ENCODE data around the gene LTC4S. TPM values are rescaled to one million over a fixed set of nuclear protein-coding genes. Genes with fewer than 3 reads are reported as not detected.
"Not testable (repeated sequence)": the region's sequence is repeated elsewhere in the genome, so short reads cannot be mapped to it uniquely, and the experiment has no call there.

LTC4S gene
- total RNA-seq, 1 donor from 2014 or later = 0.85 TPM

DNA sequence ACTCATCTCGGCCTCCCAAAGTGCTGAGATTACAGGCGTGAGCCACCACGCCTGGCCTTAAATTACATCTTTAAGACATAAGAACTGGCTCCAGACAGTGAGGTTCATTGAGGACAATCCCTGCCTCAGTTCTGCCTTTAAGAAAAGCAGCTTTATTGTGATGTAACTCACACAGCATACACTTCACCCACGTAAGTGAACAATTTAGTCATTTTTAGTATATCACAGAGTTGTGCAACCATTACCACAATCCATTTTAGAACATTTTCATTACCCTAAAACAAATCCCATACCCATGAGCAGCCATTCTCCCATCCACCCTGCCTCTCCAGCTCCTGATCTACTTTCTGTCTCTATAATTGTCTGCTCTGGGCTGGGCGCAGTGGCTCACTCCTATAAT lies 24.0 kb upstream of the LTC4S start:
- no peak for DNase-seq

DNA sequence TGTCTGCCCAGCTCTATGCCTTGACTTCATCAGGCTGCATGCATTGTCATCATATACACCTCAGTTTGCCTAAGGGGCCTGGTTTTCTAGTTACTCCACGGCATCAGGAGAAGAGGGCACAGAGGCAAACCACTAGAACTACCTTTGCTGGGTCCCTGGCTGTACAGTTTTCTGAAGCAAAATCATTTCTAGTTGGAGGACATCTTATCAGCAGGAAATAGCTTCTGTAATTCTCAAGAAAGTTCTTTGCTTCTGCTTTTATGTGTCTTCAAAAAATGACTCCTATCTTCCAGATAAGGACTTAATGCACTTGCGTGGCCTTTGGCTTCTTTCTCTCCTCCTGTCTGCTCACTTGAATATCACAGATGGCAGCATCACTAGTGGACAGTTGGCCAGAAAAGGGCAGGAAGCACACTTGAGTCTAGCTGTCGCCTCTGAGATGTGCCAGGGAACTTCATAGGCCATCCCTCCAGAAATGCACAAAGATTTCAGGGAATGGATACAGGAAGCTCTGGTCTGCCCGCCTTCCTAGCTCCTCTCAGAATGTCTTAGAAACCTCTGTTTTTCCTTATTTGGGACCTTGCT lies 22.4 kb upstream of the LTC4S start:
- DNase-seq = no peak

DNA sequence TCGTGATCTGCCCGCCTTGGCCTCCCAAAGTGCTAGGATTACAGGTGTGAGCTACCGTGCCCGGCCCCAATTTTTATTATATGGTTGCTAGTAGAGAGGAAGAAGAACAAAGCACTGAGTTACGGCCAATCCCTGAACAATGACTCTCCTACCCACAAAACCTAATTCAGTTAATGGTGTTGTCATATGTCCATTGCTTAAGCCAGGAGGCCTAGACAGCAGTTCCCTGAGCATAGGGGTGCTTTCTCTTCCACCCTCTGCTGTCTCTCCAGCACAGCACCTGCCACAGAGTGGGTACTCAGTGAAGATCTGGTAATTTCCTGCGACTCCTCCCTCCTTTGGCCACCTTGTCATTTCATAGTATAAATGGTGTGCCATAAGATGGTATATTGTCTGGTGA lies 21.4 kb upstream of the LTC4S start:
- DNase-seq = no peak

DNA sequence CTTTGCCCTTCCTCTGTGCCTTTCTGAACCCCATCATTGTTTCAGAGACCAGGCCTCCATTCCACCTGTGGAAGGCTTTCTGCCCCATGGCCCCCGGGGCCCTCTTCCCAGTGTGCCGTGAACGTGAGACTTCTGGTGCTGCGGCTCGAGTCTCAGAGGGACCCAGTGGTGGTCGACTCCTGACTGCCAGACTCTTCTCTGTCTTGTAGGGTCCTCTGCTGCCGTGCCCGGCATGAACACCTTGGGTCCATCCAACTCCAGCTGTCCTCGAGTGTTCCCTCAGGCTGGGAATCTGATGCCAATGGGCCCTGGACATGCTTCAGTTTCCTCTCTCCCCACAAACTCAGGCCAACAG lies 20.1 kb upstream of the LTC4S start:
- no peak for DNase-seq

DNA sequence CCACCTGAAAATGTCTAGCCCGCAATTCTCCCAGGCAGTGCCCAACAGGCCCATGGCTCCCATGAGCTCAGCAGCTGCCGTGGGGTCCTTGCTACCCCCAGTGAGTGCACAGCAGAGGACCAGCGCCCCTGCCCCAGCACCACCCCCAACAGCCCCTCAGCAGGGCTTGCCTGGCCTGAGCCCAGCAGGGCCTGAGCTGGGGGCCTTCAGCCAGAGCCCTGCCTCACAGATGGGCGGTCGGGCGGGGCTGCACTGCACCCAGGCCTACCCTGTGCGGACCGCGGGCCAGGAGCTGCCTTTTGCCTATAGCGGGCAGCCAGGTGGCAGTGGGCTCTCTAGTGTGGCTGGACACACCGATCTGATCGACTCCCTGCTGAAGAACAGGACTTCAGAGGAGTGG lies 19.3 kb upstream of the LTC4S start:
- DNase-seq = no peak

DNA sequence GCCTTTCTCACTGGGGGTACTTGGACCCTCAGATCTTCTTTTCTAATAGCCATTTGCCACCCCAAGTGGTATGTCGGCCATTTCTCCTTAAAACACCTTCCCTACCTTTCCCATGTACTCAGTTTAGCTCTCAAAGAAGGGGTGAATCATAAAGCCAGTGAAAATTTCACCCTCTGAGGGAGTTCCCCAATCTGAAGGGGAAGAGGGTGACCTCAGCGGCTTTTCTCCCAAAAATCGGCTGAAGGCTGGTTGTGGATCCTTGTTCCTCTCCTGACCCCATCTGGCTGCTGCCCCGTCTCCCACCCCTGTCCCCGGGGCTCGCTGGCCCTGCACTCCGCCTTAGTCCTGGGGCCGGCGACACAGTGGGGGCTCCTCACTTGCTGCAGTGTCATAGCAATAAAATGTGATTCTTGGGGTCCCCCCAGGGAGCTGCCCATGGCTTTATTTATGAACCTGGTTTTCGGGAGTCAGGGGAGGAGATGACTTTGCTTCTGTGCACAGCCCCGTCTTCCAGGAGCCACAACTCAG lies 17.3 kb upstream of the LTC4S start:
- DNase-seq = no peak

DNA sequence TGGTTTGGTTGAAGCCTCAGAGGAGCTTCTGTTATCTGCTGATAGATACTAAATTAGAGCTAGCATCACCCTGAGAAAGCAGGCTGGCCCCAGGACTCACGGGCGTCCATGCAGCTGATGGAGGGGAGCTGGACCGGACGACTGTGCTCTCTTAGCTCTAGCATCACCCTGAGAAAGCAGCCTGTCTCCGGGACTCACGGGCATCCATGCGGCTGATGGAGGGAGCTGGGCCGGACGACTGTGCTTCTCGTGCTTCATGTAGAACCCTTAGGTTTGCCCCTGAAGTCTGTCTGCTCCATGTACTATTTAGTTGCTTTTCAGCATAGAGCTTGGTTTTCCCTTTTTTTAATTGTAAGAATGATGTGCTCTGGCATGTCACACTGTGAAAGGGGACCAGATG lies 16.3 kb upstream of the LTC4S start:
- no peak for DNase-seq

DNA sequence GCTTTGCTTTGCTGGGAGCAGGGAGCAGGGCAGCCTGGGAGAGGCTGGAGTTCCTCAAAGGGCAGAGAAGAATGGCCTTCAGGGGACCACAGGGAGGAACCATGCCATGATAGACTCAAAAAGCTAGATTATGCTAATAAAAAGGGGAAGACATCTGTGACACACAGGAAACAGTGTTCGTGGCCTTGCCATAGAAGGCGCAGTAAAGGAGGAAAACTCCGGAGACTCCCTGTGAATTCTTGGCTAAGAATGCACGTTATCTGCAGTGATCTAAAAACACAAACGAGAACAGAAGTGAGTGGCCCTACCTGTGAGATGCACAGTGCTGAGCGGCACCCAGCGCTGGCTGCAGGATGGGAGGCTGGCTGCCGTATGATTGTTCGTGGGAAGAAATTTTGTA lies 15.9 kb upstream of the LTC4S start:
- DNase-seq = peak; percentile 40

DNA sequence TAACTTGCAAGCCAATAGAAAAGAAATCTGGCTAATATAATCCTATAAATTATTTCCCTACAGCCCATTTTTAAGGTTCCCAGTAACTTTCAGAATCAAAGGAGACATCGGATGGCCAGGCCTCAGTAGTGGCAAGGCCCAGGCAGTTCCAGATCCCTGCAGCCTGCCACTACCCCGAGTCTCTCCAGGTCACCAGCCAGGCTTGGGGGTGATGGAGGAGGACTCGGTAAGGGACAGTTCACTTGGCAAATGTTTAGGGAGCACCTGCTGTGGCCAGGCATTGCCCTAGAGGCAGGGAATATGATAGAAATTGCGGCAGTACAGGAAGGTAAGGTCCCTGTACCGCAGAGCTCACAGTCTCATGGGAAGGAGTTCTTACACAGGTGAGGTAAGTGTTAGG lies 15.2 kb upstream of the LTC4S start:
- DNase-seq = no peak

DNA sequence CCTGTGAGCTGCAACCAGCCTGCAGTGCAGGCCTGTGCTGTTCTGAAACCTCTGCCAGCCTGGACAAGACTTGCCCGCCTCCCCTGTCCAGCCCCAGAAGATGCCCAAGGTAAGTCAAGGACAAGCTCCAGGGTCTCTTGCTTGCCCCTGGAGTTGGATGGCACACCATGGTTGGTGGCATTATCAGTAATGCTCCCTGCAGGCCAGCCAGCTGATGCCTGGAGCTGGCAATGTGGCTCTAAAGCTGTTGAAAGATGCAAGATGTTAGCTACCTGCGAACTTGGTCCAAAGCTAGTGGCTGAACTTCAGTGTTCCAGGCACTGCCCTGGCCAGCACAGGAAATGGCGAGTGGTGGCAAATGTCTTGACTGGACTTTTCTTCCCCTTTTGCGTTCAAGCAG lies 14.0 kb upstream of the LTC4S start:
- DNase-seq = no peak

DNA sequence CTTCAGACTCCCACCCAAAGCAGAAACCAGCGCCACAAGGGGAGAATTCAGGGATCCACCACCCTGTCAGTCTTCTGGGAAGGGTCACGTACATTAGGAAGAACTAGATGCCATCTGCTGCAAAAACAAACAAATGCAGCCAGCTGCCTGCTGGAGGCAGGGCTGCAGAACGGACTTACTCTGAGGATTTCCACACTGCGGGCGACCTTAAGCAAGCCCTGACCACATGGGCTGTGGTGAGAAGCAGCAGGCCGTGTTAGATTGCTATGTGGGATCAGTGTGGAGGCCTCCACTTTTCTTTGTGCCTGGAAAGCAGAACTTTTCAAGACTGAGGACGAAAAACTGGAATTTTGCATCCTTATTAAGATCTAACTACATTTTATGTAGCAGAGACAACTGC lies 13.4 kb upstream of the LTC4S start:
- no peak for DNase-seq

DNA sequence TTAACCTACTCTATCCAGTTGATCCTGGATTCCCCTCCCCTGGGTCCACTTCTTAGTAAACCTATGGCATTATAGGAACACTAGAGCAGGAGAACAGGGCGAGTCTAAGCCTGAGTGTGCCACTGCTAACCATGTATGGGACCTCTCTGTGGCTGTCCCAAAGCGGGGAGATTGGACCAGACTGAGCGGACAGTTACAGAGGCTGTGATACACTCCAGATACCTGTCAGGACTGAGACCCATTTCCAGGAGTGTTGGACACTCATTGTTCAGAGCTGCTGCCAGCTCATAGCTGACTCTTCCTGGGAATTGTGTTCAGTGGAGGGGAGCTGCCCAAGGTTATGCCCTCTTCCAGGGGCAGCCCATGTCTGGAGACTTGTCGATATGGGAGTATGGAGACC lies 11.9 kb upstream of the LTC4S start:
- no peak for DNase-seq

DNA sequence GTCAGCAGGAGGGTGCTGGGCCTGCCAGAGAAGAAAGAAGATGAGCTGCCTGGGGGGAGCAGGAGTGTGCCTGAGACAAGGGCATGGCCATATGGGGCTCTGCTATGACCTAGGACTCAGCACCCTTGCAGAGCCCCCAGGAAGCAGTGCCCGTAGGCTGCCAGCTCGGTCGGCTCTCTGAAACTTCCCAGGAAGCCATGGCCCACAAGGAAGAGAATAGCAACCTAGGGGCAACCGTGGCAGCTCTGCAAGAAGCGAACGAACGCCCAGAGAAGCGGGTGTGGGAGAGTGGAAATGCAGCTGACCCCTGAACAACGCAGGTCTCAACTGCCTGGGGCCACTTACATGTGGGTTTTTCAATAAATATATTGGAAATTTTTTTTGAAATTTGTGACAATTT lies 10.7 kb upstream of the LTC4S start:
- no peak for DNase-seq

DNA sequence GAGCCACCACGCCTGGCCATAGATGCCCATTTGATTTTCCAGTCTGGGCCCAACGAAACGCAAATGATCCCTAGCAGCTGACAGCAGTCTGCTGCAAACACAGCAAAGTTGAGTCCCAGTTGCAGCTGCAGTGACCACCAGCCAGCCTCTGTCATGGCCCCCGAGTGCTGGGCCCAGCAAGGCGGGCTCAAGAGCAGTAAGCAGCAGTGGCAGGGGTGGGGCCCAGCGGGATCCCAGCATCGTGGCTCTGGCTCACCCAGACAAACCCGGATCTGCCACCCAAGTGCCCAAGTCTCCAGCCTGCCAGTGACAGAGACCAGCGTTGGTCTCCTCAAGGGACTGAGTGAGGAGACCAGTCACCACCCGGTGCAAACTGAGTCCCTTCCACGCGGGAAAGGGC lies 6.9 kb upstream of the LTC4S start:
- no peak for DNase-seq

DNA sequence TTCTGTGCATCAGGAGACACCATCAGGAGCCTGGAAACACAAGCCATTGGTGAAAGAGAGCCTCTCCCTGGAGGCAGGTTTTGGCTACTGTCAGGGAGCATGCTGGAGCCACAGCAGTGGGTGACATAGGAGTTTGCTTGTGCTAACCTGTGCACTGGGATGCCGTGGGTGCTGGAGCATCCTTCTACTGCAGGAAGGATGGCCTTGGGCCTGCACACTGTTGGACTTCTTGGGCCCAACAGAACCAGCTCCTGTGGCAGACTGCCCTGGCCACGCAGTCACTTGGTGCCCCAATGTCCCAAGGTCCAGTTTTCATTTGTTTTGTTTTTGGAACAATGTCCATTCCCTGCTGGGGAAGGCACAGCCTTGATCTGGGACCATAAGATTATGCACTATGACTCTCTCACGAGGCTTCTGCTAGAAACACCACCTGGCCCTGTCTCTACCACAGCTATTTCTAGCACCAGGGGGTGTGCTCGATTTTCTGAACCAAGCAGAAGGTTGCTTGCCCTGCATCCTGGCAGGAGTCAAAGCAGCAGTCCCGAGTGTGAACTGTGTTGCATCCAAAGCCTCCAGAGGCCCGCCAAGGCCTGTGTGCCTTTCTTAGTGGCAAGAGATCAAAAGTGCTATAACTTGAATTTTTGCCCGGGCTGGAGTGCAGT lies 5.5 kb upstream of the LTC4S start:
- DNase-seq = no peak

DNA sequence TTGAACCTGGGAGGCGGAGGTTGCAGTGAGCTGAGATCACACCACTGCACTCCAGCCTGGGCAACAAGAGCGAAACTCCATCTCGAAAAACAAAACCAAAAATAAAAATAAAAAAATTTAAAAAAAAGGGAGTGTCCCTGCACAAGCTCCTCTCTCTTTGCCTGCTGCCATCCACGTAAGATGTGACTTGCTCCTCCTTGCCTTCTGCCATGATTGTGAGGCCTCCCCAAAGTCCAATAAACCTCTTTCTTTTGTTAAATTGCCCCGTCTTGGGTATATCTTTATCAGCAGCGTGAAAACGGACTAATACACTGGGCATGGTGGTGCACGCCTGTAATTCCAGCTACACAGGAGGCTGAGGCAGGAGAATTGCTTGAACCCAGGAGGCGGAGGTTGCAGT lies 4.5 kb upstream of the LTC4S start:
- DNase-seq = not testable (repeated sequence)

DNA sequence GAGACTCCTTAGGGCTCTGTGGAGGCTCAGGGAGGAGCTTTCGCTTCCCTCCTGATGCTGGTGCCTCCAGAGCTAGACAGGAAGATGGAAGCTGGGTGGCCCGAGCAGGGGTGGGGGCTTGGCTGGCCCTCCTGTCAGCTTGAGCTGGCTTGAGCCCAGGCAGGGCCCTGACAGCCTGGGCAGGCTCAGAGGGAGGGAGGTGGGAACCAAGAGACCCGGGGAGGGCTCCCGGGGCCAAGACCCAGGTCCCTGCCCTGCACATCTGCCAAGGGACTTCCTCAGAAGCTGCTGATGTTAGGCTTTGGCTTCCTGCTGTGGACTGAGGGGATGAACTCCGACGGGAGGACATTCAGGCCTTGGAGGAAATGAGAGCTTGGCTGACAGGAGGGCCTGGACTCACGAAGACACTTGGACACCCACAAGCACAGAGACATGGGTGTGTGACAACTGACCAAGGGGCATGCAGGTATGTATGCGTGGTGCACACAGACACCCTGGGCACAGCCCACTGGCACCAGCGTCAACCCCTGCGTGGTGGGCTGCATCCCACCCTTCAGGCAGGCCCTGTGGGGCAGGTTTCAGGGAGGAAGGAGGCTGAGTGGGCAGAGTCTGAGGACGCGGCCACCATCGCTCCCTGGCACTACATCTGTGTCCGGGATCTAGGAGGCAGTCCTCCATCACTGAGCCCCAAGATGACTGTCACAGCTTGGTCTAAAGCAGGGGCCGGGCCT lies 1.7 kb upstream of the LTC4S start:
- no peak for DNase-seq

DNA sequence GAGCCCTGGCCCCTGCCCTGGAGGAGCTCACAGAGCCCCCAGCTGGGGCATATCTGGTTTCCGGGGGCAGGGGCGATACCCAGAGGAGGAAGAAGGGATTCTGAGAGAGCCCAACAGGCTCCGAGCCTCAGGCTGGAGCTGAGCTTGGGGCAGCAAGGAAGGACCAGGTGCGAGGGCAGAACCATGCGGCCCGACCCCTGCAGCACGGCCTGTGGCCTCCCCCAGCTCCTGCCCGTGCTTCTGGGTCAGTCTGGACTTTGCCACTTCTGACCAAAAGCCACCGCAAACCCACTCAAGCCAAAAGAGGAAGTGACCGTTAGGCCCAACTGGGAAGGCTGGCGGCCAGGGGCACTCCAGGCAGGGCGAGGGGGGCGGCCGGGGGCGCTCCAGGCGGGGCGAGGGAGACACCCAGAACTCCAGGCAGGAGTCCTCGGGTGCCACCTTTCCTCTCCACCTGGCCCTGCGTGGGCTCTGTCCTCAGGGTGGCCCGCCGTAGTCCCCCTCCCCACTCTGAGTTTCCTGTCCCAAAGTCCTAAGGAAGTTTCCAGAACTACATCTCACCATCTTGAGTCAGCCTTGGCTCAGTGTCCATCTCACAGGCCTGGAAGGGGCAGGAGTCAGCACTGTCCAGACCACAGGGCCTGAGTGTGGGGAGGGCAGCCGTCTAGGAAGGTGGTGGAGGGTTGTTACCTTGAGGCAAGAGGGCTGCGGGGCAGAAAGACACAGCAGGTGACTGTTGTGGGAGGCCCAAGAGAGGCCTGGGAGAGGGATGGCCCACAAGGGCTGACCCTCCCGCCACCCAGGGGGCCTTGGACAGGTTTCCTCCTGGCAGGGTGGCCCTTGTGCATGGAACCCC lies 946 bp upstream of the LTC4S start:
- DNase-seq = no peak

DNA sequence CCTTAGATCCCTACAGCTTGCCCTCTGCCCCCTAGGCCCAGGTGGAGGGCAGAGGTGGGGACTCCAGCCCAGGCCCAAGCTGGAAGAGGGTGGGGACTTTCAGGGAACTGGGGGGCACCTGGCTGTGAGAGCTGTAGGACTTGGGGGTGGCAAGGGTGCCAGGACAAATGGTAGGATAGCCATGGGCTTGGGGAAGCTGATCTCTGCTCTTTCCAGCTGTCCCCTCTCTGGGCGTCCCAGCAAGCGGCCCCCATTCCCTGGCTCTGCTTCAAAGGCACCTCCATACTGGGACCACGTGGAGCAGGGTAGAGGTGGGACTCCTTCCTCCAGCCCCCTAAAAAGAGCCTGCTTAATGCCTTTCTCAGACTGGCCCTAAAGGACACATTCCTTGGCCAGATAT lies 385 bp downstream of the LTC4S start:
- no peak for DNase-seq

DNA sequence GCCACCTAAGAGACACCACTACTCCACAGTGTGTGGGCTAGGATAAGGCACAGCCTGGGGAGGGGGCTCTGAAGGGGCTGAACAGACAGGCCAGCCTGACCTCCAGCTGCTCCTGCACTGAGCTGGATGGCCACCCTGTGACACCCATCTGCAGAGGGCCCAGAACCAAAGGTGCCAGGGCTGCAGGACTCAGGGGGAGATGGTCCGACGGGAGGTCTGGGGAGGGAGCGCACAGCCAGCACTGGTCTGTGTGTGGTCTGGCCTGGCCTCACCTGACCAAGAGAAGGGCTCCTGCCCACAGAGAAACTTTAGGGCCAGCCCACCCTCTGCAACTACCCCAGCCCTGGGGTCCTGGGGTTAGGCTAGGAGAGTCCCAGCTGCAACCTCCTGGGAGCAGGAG lies 789 bp downstream of the LTC4S start:
- no peak for DNase-seq

DNA sequence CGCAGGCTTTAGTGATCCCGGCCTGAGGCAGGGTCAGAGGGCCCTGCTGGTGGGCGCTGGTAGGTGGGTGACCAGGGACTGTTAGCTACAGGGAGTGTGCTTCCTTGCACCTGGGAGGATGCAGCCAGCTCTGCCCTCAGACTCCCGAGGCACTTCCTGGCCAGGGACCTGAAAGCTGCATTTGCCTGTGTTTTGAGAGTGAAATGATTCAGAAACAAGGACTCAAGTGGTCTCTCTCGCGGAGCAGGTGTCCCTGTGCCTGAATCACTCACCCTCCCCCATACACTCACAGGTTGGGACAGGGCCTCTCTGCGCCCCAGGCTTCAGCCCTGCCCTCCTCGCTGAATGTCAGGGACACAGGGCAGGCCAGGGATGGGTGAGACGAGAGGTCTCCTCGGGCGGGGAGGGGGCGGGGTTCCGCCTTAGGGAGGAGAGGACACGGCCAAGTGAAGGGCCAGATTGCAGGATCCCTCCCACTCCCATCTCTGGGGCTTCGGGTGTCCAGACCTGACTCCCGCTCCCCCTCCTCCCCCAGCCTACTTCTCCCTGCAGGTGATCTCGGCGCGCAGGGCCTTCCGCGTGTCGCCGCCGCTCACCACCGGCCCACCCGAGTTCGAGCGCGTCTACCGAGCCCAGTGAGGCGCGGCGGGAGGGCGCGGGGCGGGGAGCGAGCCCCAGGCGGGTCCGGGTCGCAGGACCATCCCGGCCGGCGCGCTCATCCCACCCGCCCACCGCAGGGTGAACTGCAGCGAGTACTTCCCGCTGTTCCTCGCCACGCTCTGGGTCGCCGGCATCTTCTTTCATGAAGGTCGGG lies 1.5 kb downstream of the LTC4S start:
- DNase-seq = no peak
